ENCODE results near the gene ELOVL4.

The ELOVL4 gene

GRCh38 chr6:79911992-79912391 is 35.4 kb downstream of the ELOVL4 start:
- DNase-seq: no peak

GRCh38 chr6:79909517-79909916 is 37.8 kb downstream of the ELOVL4 start:
- DNase-seq: no peak

- DNase-seq: no peak
Observed at GRCh38 chr6:79902046-79902445, 45.3 kb downstream of the ELOVL4 start.

GRCh38 chr6:79898076-79898475 is 49.3 kb downstream of the ELOVL4 start:
- DNase-seq: no peak

- DNase-seq: no peak
Observed at GRCh38 chr6:79896075-79896449, 51.3 kb downstream of the ELOVL4 start.

GRCh38 chr6:79895382-79896074 is 51.8 kb downstream of the ELOVL4 start:
- no peak for DNase-seq

GRCh38 chr6:79894939-79895338 is 52.4 kb downstream of the ELOVL4 start:
- no peak for DNase-seq

- no peak for DNase-seq
Observed at GRCh38 chr6:79888587-79888986, 58.8 kb downstream of the ELOVL4 start.

GRCh38 chr6:79878142-79878748 is 69.1 kb downstream of the ELOVL4 start:
- DNase-seq: no peak

GRCh38 chr6:79874531-79875134 is 72.7 kb downstream of the ELOVL4 start:
- no peak for DNase-seq

- no peak for DNase-seq
Observed at GRCh38 chr6:79872986-79873385, 74.4 kb downstream of the ELOVL4 start.

- no peak for DNase-seq
Observed at GRCh38 chr6:79872303-79872702, 75.0 kb downstream of the ELOVL4 start.

- peak; percentile 33 for DNase-seq
Observed at GRCh38 chr6:79869600-79870084, 77.7 kb downstream of the ELOVL4 start.

GRCh38 chr6:79869184-79869583 is 78.2 kb downstream of the ELOVL4 start:
- DNase-seq: no peak

- DNase-seq: peak; percentile 91
Observed at GRCh38 chr6:79868098-79868722, 79.1 kb downstream of the ELOVL4 start.

All from NCI-H1694 (cell line).